ENCODE measurements around the gene GP5.

DNA sequence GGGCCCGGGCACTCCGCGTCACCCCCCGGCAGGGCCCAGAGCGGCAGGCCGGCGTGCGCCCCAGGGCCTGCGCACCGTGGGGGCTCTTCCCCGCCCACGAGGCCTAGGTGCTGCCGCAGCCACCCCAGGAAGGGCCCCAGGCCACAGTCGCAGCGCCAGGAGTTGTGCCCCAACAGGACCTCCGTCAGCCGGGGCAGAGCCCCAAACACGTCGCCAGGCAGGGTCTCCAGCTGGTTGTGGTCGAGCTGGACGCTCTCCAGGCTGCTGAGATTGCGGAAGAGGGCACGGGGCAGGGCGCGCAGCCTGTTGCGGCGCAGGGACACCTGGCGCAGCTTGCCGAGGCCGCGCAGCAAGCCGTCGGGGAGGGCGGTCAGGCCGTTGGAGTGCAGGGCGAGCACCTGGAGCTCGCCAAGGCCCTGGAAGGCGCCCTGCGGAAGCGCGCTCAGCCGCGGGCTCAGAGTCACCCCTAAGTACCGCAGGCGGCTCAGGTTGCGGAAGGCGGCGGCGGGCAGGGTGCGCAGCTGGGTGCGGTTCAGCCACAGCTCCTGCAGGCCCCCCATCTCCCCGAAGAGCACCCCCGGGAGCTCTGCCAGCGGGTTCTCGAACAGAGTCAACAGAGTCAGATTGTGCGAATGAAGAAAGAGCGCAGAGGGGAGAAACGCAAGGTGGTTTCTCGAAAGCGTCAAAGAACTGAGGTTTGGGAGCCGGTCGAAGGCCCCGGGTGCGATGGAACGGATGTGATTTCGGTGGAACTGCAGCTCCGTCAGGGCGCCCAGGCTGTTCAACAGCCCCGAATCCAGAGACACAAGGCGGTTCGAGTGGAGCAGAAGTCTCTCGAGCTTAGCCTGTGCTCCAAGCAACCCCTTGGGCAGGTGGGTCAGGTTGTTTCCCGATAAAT lies 2.0 kb downstream of the GP5 start:
- TF ChIP-seq, protein P1, sequence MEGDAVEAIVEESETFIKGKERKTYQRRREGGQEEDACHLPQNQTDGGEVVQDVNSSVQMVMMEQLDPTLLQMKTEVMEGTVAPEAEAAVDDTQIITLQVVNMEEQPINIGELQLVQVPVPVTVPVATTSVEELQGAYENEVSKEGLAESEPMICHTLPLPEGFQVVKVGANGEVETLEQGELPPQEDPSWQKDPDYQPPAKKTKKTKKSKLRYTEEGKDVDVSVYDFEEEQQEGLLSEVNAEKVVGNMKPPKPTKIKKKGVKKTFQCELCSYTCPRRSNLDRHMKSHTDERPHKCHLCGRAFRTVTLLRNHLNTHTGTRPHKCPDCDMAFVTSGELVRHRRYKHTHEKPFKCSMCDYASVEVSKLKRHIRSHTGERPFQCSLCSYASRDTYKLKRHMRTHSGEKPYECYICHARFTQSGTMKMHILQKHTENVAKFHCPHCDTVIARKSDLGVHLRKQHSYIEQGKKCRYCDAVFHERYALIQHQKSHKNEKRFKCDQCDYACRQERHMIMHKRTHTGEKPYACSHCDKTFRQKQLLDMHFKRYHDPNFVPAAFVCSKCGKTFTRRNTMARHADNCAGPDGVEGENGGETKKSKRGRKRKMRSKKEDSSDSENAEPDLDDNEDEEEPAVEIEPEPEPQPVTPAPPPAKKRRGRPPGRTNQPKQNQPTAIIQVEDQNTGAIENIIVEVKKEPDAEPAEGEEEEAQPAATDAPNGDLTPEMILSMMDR (IDR thresholded peaks at IDR 0.05), result no peak
- TF ChIP-seq EP300 (IDR thresholded peaks at IDR 0.05) (no peak), POLR2A (IDR thresholded peaks at IDR 0.05) (no peak)
